HG03135 (cell line): Measurements from ENCODE around the gene VPS9D1.
"Not testable (repeated sequence)": the region's sequence is repeated elsewhere in the genome, so short reads cannot be mapped to it uniquely, and the experiment has no call there.

Source experiments
- ATAC-seq: cut with Tn5 transposase; IDR thresholded peaks from one replicate; pipeline ENCODE4 v1.9.1; 2021; ENCODE audit warnings: mild to moderate bottlenecking, moderate library complexity; ENCODE audit not compliant: unreplicated experiment

VPS9D1 gene

GRCh38 chr16:89711601-89712273 lies 9.0 kb downstream of the VPS9D1 start:
- ATAC-seq, result no peak

GRCh38 chr16:89710709-89711564 lies 9.8 kb downstream of the VPS9D1 start:
- no peak for ATAC-seq

GRCh38 chr16:89709716-89710432 lies 10.8 kb downstream of the VPS9D1 start:
- ATAC-seq, result no peak

- no peak for ATAC-seq
Observed at GRCh38 chr16:89709166-89709565, 11.5 kb downstream of the VPS9D1 start.

- ATAC-seq, result no peak
Observed at GRCh38 chr16:89708481-89708931, 12.2 kb downstream of the VPS9D1 start.

GRCh38 chr16:89707695-89708094 lies 13.0 kb downstream of the VPS9D1 start:
- no peak for ATAC-seq

- no peak for ATAC-seq
Observed at GRCh38 chr16:89706518-89707260, 14.0 kb downstream of the VPS9D1 start.

GRCh38 chr16:89705006-89705405 lies 15.7 kb downstream of the VPS9D1 start:
- ATAC-seq, result no peak

GRCh38 chr16:89704281-89704680 lies 16.4 kb downstream of the VPS9D1 start:
- no peak for ATAC-seq

- ATAC-seq, result peak; percentile 61
Observed at GRCh38 chr16:89701425-89702406, 19.0 kb downstream of the VPS9D1 start, which contains the start of gene SPATA2L. SPATA2L (minus strand) TSS chr16:89701705; CDS start chr16:89701232, 473 bp downstream.

GRCh38 chr16:89700649-89701424 lies 19.9 kb downstream of the VPS9D1 start:
- peak; percentile 9 for ATAC-seq

- ATAC-seq, result peak; percentile 45
Observed at GRCh38 chr16:89700100-89700648, 20.5 kb downstream of the VPS9D1 start.

- ATAC-seq, result not testable (repeated sequence)
Observed at GRCh38 chr16:89699629-89700099, 21.0 kb downstream of the VPS9D1 start.

- not testable (repeated sequence) for ATAC-seq
Observed at GRCh38 chr16:89698717-89699116, 22.0 kb downstream of the VPS9D1 start.

- no peak for ATAC-seq
Observed at GRCh38 chr16:89697616-89698331, 22.9 kb downstream of the VPS9D1 start.

- no peak for ATAC-seq
Observed at GRCh38 chr16:89697161-89697615, 23.5 kb downstream of the VPS9D1 start.

GRCh38 chr16:89696670-89697128 lies 24.0 kb downstream of the VPS9D1 start:
- ATAC-seq, result no peak
